ENCODE data around the gene STAG1. TPM values are rescaled to one million over a fixed set of nuclear protein-coding genes. Genes with fewer than 3 reads are reported as not detected.
A peak's percentile ranks its signal among the peaks of the same experiment; 100 is the strongest.
"Not testable (repeated sequence)": the region's sequence is repeated elsewhere in the genome, so short reads cannot be mapped to it uniquely, and the experiment has no call there.

Gene STAG1
- total RNA-seq, 1 experiment from 2014 or later, result 19.2 TPM

DNA sequence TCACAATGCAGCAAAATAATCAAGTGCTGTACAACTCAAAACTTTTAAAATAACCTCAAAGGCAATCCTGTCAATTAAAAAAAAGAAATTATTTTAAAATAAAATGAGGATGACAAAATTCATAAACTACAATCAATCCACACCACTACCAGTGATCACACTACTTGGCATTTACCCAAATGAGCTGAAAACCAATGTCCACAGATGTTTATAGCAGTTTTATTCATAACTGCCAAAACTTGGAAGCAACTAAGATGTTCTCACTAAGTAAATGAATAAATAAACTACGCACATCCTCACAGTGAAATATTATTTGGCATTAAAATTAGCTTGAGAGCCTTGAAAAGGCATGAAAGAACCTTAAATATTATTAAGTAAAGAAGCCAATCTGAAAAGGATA is 121.3 kb downstream of the STAG1 start:
- DNase-seq (ENCODE audit: low read depth), result no peak
- in situ Hi-C loops (cut with HindIII; ENCODE audit: low pct_unique_long_range_greater_than_20kb, low sequenced_read_pairs), result no loop called here

DNA sequence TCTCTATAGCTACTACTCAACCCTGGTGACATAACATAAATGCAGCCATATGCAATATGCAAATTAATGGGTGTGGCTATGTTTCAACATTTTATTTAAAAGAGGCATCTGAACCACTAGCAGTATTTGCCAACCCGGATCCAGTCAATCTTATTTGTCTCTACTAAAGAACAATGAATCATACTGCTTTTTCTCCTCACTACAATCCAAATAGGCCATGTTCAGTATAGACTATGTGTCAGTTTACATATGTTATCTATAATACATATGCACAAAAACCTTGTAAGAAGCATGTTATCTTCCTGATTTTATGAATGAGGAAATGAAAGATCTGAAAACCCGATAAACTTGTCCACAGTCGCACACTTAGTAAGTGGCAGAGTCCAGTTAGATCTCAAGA is 125.7 kb downstream of the STAG1 start:
- in situ Hi-C loops (cut with HindIII; ENCODE audit: low pct_unique_long_range_greater_than_20kb, low sequenced_read_pairs), result no loop called here
- DNase-seq (ENCODE audit: low read depth), result no peak

DNA sequence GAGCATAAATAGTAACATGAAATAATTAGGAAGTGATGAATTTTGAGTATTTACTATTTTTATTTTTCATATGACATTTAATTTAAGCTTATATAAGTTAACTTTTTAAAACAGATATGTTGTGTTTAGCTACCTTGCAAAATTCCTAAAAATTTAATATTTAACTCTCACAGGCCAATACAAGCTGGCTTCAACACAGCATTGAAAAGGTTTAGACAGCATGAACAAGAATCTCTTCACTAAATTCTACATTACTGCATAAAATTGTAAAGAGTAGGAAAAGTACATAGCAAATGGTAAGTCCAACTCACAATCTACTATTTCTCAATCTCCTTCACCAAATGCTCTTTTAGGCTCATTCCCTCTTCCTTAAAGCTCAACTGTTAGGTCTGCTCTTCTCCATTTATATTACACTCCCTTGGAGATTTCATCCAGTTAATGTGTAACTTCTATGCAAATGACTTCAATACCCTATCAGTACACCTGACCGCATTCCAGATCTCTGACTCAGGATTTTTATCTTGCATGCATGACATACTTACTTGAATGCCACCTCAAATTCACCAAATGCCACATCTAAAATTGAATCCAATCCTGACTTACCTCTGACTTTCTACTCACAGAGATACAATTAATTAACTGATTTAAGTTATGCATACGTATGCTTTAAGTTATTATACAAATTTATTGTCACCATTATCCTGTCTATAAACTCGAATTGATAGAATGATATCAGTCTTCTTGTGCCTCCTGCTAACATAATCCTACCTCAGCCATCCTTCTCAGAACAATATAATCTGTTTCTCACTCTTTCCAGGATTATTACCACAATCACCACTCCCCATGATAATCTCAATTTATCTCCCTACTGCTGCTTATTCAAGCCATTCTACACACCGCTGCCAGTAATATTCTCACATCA is 127.0 kb downstream of the STAG1 start:
- in situ Hi-C loops (cut with HindIII; ENCODE audit: low pct_unique_long_range_greater_than_20kb, low sequenced_read_pairs), result no loop called here
- peak; percentile 85 for DNase-seq (ENCODE audit: low read depth)

DNA sequence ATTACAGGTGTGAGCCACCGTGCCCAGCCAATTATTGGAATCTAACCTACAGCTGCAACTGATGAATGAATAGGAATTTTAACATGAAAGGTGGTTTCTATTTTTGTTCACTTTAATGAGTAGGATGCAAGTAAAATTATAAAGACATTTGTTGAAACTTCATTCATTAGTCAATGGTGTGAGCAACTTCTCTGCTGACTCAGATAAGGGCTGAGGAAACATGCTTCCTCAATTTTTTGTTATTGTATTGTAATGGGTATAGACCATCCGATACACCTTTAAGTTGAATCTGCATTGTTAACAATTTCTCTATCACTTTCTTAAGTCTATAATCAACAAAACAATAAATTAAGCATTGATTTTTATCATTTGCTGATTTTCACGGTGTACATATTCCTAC is 127.8 kb downstream of the STAG1 start:
- DNase-seq (ENCODE audit: low read depth), result no peak
- in situ Hi-C loops (cut with HindIII; ENCODE audit: low pct_unique_long_range_greater_than_20kb, low sequenced_read_pairs), result no loop called here

DNA sequence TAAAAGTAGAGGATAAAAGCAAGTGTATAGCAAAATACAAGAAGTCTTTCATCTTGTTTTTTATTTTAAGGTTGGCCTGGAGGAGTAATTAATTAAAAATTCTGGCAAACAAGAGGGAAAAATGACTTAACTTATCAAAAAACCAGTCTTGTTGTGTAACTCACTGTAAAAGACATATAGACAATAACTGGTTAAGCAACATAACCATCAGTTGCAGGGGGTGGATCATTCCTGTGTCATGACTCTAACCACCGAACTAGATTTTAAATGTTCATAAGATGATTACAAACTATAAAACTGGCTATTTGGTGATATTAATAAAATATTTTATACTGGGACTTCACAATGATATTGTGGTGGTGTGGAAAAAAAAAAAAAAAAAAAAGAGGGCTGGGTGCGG is 130.6 kb downstream of the STAG1 start:
- in situ Hi-C loops (cut with HindIII; ENCODE audit: low pct_unique_long_range_greater_than_20kb, low sequenced_read_pairs), result no loop called here
- no peak for DNase-seq (ENCODE audit: low read depth)

DNA sequence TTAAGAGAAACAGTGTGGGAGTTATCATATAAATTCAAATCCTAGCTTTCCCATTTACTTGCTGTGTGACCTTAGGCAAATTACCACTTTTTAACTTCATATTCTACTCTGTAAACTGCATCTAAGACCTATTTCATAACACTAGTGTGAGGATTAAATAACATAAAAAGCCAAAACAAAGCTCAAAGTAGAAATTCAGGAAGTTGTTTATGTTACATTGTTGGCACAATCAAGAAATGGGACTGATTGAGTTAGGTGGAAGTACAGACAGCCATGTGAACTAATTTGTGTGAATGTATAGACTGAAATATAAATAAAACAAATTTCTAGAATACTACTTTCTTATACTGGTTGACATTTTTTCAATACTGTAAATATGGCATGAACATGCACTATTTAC is 131.7 kb downstream of the STAG1 start:
- in situ Hi-C loops (cut with HindIII; ENCODE audit: low pct_unique_long_range_greater_than_20kb, low sequenced_read_pairs), result no loop called here

DNA sequence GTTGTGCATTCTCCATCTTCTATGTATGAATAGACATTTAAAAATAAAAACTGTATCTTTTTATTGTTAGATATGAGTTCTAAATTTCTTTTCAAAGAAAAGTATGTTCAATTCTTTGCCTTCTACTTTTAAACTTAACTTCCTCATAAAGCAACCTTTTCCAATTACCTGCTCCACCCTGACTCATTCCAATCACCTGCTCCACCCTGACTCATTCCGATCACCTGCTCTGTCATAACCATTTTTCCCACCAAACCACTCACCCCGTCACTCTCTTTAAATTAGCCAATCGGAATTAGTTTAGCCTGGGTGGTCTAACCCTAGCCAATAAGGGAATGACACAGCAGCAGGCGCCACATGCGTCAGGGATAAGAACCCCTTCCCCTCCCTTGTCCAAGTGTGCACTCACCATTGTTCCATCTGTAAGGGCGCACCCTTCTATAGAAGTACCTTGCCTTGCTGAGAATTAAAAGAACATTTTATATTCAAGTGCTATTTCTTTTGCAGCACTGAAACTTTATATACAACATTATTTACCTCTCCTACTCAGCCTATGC is 134.1 kb downstream of the STAG1 start:
- in situ Hi-C loops (cut with HindIII; ENCODE audit: low pct_unique_long_range_greater_than_20kb, low sequenced_read_pairs); DNase-seq (ENCODE audit: low read depth): not testable (repeated sequence)

More for the DNA sequence above, 131.7 kb downstream of the STAG1 start:
- DNase-seq (ENCODE audit: low read depth), result no peak

DNA sequence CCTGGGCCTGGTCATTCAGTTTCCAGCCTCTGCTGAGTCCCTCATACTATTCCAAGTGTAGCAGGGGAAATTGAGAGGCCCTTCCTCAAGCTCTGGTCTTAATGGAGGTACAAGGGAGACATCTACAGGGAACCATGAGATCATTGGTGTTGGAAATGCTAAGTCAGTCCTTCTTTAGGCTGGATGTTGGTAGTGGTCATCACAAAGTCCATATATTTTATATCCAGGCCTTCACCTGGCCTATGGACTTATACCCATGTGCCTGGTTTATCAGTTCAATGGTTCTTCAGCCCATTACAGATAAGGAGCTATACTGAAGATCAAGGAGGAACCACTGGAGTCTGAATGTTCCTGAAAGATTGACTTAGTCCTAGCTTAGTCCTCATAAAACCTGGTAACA is 135.0 kb downstream of the STAG1 start:
- no peak for DNase-seq (ENCODE audit: low read depth)
- in situ Hi-C loops (cut with HindIII; ENCODE audit: low pct_unique_long_range_greater_than_20kb, low sequenced_read_pairs), result no loop called here

DNA sequence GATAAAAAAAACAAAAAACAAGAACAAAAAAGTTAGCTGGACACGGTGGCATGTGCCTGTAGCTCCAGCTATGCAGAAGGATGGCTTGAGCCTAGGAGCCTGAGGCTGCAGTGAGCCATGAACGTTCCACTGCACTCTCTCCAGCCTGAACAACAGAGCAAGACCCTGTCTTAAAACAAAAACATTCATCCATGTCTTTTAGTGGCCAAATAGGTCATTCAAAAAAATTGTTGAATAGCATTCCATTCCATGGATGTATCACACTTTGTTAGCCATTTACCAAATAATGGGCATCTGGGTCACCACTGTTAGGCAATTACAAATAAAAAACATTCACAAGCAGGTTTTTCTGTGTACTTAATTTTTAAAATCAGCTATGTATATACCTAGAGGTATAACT is 139.7 kb downstream of the STAG1 start:
- no peak for DNase-seq (ENCODE audit: low read depth)
- in situ Hi-C loops (cut with HindIII; ENCODE audit: low pct_unique_long_range_greater_than_20kb, low sequenced_read_pairs), result no loop called here

DNA sequence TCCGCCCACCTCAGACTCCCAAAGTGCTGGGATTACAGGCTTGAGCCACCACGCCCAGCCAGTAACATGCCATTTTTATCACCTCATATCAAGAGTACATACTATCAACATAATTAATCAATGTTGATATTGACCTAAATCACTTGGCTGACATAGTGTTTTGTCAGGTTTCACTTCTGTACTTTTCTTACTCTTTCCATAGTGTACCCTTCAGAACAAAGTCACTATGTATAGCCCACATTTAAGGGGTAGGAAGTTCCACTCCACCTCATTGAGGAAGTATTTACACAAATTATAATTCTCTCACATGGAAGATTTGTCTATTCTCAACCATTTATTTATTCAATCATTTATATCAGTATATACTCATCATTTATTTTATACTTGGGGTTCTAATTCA is 145.2 kb downstream of the STAG1 start:
- DNase-seq (ENCODE audit: low read depth), result no peak
- in situ Hi-C loops (cut with HindIII; ENCODE audit: low pct_unique_long_range_greater_than_20kb, low sequenced_read_pairs), result no loop called here

DNA sequence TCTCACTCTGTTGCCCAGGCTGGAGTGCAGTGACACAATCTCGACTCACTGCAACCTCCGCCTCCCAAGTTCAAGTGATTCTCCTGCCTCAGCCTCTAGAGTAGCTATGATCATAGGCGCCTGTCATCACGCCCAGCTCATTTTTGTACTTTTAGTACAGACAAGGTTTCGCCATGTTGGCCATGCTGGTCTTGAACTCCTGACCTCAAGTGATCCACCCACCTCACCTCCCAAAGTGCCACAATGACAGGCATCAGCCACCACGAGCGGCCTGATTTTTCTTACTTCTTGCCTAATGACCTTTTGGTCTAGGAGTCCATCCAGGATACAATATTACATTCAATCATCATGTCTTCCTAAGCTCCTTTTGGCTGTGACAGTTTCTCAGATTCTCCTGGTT is 146.0 kb downstream of the STAG1 start:
- in situ Hi-C loops (cut with HindIII; ENCODE audit: low pct_unique_long_range_greater_than_20kb, low sequenced_read_pairs); DNase-seq (ENCODE audit: low read depth): not testable (repeated sequence)

DNA sequence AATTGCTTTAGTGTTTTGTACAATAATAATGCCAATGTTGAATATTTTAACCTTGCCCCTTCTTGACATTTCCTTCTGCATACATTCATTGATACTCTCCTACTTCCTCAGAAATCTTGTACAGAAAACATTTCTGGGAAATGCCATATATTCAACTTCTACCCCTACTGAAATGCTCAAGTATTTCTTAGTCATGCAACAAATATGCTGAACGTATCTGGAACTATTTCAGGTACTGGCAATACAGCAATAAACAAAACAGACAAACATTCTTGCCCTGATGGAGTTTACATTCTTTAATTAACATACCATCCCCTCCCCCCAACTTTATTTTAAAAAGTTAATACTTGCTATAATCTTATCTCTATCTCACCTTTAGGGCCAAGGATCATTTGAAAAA is 147.2 kb downstream of the STAG1 start:
- DNase-seq (ENCODE audit: low read depth), result no peak
- in situ Hi-C loops (cut with HindIII; ENCODE audit: low pct_unique_long_range_greater_than_20kb, low sequenced_read_pairs), result no loop called here

DNA sequence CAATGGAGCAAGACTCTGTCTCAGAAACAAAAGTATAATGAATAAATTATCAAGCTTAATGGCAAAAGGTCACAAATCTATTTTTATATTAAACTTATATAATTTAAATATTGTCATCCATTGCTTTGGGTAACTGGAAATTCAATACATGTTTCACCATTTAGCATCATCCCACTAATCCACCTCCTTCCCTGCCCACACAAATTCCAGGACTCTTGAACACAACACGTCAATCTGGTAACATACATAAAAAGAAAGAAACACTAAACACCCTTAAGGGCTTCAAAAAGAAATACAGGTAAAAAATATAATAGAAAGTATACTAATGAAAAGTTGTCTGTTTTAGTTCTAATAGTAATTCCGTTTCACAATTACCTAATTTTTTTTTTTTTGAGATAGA is 149.4 kb downstream of the STAG1 start:
- no peak for DNase-seq (ENCODE audit: low read depth)
- in situ Hi-C loops (cut with HindIII; ENCODE audit: low pct_unique_long_range_greater_than_20kb, low sequenced_read_pairs), result no loop called here

DNA sequence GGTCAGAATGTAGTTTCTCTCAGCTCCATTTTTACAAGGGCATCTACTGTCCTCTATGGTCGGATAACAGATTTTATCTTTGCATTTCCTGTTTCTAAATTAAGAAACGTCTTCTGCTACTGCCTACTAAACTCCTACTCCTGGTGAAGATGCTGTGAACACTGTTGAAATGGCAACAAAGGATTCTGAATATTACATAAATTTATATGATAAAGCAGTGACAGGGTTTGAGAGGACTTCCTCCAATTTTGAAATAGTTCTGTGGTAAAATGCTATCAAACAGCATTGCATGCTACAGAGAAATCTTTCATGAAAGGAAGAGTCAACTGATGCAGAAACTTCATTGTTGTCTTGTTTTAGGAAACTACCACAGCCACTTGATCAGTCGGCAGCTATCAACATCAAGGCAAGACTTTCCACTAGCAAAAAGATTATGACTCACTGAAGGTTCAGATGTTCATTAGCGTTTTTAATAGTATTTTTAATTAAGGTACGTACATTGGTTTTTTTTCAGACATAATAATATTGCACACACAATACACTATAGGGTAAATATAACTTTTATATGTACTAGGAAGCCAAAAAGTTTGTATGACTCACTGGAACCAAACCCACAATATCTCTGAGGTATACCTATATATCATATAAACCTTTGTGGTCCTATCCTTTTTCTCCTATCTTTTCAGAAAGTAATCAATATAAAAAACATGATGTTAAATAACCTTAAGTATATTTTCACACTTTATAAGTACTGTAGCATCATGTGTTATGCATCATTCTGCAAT is 156.1 kb downstream of the STAG1 start:
- no peak for DNase-seq (ENCODE audit: low read depth)
- in situ Hi-C loops (cut with HindIII; ENCODE audit: low pct_unique_long_range_greater_than_20kb, low sequenced_read_pairs), result no loop called here

DNA sequence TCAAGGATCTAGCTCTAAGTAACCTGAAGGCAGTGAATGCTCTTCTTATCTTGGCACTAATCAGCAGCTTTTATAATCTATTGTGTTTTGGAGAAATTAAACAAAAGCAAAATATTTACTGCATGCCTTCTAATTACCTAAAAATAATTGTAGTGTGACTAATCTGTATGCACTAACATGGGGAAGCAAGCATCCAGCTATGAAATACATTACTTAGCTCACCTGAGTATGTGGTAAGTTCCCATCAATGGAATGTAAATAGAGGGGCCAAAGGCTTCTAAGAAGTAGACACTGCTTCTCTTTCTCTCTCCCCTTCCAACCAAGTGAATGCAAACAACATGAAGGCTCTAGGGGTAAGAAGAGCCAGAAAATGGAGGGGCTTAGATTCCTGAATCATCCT is 165.6 kb downstream of the STAG1 start:
- in situ Hi-C loops (cut with HindIII; ENCODE audit: low pct_unique_long_range_greater_than_20kb, low sequenced_read_pairs), result no loop called here
- DNase-seq (ENCODE audit: low read depth), result no peak

DNA sequence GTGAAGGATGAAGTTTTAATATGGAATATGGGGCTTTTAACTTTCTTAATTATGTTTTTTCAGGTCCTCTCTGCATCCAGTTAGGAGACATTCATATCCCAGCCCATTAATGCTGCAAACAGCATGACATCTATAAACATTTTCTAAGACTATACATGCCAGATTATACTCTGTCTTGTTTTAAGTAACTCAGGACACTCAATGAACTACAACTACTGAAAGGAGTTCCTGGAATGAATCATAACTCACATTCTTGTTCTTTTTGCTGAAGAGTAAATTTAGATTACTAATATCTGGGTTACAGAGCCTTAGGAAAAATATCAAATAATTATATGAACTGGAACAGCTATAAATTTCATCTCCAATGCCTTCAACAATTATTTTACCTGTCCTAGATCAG is 167.4 kb downstream of the STAG1 start:
- no peak for DNase-seq (ENCODE audit: low read depth)

DNA sequence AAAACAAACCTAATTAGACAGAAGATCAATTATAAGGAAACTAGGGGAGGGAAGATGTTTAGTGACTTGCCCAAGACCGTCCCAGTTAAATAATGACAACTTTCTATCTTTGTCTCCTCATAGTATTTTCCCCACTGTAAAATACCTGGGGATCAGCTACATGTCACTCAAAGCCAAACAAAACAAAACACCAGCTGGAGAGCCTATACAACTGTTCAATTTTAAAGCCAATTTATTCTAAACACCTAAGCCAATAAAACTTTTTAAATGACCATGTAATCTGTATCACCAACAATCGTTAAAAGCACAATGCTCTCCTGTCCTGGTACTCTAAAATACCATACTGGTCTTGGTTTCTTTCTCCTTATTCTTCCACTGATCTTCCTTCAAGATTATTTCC is 168.4 kb downstream of the STAG1 start:
- DNase-seq (ENCODE audit: low read depth), result no peak
- in situ Hi-C loops (cut with HindIII; ENCODE audit: low pct_unique_long_range_greater_than_20kb, low sequenced_read_pairs), result no loop called here

More for the DNA sequence above, 167.4 kb downstream of the STAG1 start:
- in situ Hi-C loops (cut with HindIII; ENCODE audit: low pct_unique_long_range_greater_than_20kb, low sequenced_read_pairs), result no loop called here

DNA sequence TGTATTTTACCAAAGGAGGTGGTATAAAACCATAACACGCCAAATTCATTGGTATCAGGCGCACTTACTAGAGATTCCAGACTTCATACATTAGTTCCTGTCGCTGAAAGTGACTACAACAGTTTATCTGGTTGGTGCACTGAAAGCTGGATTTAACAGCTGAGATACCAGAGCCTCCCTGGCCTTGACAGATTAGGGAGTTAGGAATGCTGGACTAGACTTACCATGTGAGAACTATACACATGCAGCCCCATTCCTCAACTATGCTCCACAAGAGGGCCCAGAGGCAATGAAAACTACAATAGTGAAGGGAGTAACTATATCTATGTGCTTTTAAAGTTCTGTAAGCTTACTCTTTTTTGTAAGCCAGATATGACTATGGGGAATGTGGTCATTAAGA is 174.4 kb downstream of the STAG1 start:
- no peak for DNase-seq (ENCODE audit: low read depth)
- in situ Hi-C loops (cut with HindIII; ENCODE audit: low pct_unique_long_range_greater_than_20kb, low sequenced_read_pairs), result no loop called here
